Suprapubic skin (tissue), 4 donors: ENCODE results near the gene SPC25. TPM values are rescaled to one million over a fixed set of nuclear protein-coding genes. Genes with fewer than 3 reads are reported as not detected.

Source experiments
- DNase-seq, 2 donors: peaks; one replicate each; pipeline ENCODE4 v3.0.0-alpha.2; 2019; ENCODE audit warnings: low spot score in 2 of 2
- H3K27ac ChIP-seq: fragments of 200-600 bp; sonication (generic); one replicate; pipeline ENCODE4 v1.5.1; 2019
- H3K27me3 ChIP-seq: fragments of 200-600 bp; sonication (generic); one replicate; pipeline ENCODE4 v1.5.1; 2019
- H3K36me3 ChIP-seq: fragments of 200-600 bp; sonication (generic); one replicate; pipeline ENCODE4 v1.5.1; 2019
- H3K4me1 ChIP-seq: fragments of 200-600 bp; sonication (generic); one replicate; pipeline ENCODE4 v1.5.1; 2019
- H3K4me3 ChIP-seq: fragments of 200-600 bp; sonication (generic); one replicate; pipeline ENCODE4 v1.5.1; 2019; ENCODE audit warnings: mild to moderate bottlenecking
- H3K9me3 ChIP-seq: fragments of 200-600 bp; sonication (generic); one replicate; pipeline ENCODE4 v1.5.1; 2019
- EP300 ChIP-seq: sonication (generic); formaldehyde crosslinking; IDR thresholded peaks from one replicate; pipeline ENCODE4 v1.6.1; 2017; ENCODE audit warnings: antibody characterized with exemption
- POLR2A ChIP-seq, 2 donors: fragments of 450-650 bp; IDR thresholded peaks; one replicate each; pipeline ENCODE4 v1.6.1; 2017; ENCODE audit warnings: antibody characterized with exemption in 2 of 2, mild to moderate bottlenecking in 2 of 2, moderate library complexity in 2 of 2
- POLR2AphosphoS5 ChIP-seq, 3 donors: sonication (generic); formaldehyde crosslinking; IDR thresholded peaks; one replicate each; pipeline ENCODE4 v1.6.1; 2017; ENCODE audit warnings: antibody characterized with exemption in 3 of 3
- WGBS: methylation state at CpG from one replicate; pipeline ENCODE4 v1.1.5; 2018; 5-methylcytosine and 5-hydroxymethylcytosine counted together
- total RNA-seq, 4 donors: library from RNA; depleted of rRNA; stranded (reverse); fragments of >200 nt; gene quantifications; one replicate each; pipeline ENCODE4 v1.1.0, GENCODE V29; 2016
- TF ChIP-seq, protein P1 (sequence below), 2 donors: fragments of 200-600 bp in 1 of 2; fragments of 450-650 bp in 1 of 2; sonication (generic) in 1 of 2; IDR thresholded peaks; one replicate each; pipeline ENCODE4 v1.5.1; 2016 to 2019; ENCODE audit warnings: antibody characterized with exemption in 2 of 2, mild to moderate bottlenecking in 1 of 2, moderate library complexity in 1 of 2

Gene SPC25
- total RNA-seq, 4 donors from 2014 or later, result 0.62 to 4.3 (median 1.2) TPM; not detected in 1

DNA sequence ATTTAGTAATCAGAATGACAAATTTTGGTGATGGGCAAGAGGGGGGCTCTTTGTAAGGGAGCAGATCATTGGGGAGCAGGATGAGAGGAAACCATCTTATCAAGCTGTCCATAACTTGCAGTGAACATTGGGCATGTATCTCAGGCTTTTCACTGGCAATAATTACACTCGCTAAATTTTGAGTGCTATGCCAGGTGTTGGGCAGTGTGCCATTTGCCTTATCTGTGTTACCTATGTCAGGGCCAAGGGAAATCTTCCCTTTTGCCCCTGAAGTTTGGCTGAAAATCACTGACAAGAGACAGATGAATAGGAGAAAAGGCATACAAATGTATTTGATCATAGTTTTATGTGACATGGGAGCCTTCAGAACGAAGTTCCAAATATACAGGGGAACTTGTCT, 48.8 kb downstream of the SPC25 start:
- Histone ChIP-seq H3K4me3 (no peak overlapping the region), H3K27ac (no peak overlapping the region)

DNA sequence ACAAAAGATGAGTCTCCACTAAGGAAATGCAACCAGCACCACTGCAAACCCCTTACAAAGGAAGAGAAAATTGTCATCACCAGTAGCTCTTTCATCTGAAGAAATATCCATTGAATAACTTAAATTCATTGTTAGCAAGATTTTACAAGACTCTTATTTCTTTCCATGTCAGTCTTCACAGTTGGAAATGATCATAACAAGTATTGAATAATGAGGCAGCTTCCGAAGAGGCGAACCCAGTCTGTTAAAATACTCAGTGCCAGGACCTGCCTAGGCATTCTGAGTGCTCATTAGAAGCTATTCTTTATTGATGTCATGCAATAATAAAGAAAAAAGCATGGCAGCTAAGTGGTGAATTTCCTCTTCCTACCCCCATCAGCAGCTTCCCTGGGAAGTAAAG, 54.3 kb downstream of the SPC25 start:
- TF ChIP-seq POLR2A (IDR thresholded peaks at IDR 0.05), result no peak
- TF ChIP-seq EP300, result no peak
- TF ChIP-seq, protein P1, sequence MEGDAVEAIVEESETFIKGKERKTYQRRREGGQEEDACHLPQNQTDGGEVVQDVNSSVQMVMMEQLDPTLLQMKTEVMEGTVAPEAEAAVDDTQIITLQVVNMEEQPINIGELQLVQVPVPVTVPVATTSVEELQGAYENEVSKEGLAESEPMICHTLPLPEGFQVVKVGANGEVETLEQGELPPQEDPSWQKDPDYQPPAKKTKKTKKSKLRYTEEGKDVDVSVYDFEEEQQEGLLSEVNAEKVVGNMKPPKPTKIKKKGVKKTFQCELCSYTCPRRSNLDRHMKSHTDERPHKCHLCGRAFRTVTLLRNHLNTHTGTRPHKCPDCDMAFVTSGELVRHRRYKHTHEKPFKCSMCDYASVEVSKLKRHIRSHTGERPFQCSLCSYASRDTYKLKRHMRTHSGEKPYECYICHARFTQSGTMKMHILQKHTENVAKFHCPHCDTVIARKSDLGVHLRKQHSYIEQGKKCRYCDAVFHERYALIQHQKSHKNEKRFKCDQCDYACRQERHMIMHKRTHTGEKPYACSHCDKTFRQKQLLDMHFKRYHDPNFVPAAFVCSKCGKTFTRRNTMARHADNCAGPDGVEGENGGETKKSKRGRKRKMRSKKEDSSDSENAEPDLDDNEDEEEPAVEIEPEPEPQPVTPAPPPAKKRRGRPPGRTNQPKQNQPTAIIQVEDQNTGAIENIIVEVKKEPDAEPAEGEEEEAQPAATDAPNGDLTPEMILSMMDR (IDR thresholded peaks at IDR 0.05), result no peak
- no peak for TF ChIP-seq POLR2AphosphoS5 (IDR thresholded peaks at IDR 0.05)
- Histone ChIP-seq H3K36me3 (peaks cover 9% of the 10 kb centered on the region), H3K27ac (no peak overlapping the region), H3K4me3 (no peak overlapping the region), H3K4me1 (no peaks in the 10 kb centered on the region), H3K9me3 (no peaks in the 10 kb centered on the region), H3K27me3 (no peaks in the 10 kb centered on the region)
- 94% methylated on average over 2 of the region's 2 CpGs for WGBS
- no peak for DNase-seq

More for the DNA sequence above, 48.8 kb downstream of the SPC25 start:
- TF ChIP-seq POLR2A (IDR thresholded peaks at IDR 0.05), result no peak
- no peak for TF ChIP-seq POLR2AphosphoS5 (IDR thresholded peaks at IDR 0.05)
- TF ChIP-seq, protein P1 (IDR thresholded peaks at IDR 0.05), result no peak
- no peak for TF ChIP-seq EP300
- WGBS, result 53% methylated on average over 2 of the region's 2 CpGs
- H3K4me1 ChIP-seq, result no peaks in the 10 kb centered on the region
- H3K36me3 ChIP-seq, result peaks cover 5% of the 10 kb centered on the region
- H3K9me3 ChIP-seq, result no peaks in the 10 kb centered on the region
- H3K27me3 ChIP-seq, result no peaks in the 10 kb centered on the region
- DNase-seq, result no peak

DNA sequence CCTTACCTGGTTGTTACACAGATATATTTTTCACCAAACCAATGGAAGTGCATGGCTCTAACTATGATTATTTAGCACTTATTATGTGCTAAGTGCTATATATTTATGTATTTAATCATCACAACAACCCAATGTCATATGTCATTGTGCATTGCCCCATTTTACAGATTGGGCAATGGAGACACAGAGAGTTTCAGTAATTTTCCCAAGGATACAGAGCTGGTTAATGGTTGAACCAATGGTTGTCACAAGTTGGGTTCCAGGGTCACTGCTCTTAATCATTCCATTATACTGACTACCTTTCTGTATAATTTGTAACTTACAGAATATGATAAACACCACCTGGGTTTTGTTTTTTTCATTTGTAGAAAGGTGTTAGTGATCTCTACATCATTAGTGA, 58.6 kb downstream of the SPC25 start:
- H3K27me3 ChIP-seq, result no peaks in the 10 kb centered on the region
- no peak for DNase-seq
- H3K27ac ChIP-seq, result no peak overlapping the region
- peaks cover 13% of the 10 kb centered on the region for H3K36me3 ChIP-seq
- no peak overlapping the region for H3K4me3 ChIP-seq
- TF ChIP-seq EP300, result no peak
- TF ChIP-seq POLR2A (IDR thresholded peaks at IDR 0.05), result no peak
- no peak for TF ChIP-seq POLR2AphosphoS5 (IDR thresholded peaks at IDR 0.05)
- TF ChIP-seq, protein P1 (IDR thresholded peaks at IDR 0.05), result no peak
- no peaks in the 10 kb centered on the region for H3K4me1 ChIP-seq
- H3K9me3 ChIP-seq, result no peaks in the 10 kb centered on the region

DNA sequence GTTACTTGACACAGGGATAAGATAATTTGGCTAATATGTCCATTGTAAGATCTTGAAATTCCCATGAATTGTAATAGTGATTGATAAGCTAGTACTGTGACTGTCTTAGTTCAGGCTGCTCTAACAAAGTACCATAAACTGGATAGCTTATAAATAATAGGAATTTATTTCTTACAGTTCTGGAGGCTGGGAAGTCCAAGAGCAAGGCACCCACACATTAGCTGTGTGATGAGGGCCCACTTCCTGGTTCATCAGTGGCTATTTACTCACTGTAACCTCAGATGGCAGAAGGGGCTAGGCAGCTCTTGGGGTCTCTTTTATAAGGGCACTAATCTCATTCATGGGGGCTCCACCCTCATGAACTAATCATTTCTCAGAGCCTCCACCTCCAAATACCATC, 59.3 kb downstream of the SPC25 start:
- Histone ChIP-seq H3K36me3 (peaks cover 8% of the 10 kb centered on the region), H3K4me3 (no peak overlapping the region), H3K27ac (no peak overlapping the region), H3K4me1 (no peaks in the 10 kb centered on the region), H3K9me3 (no peaks in the 10 kb centered on the region), H3K27me3 (no peaks in the 10 kb centered on the region)
- no peak for TF ChIP-seq POLR2A (IDR thresholded peaks at IDR 0.05)
- TF ChIP-seq POLR2AphosphoS5 (IDR thresholded peaks at IDR 0.05), result no peak
- TF ChIP-seq, protein P1 (IDR thresholded peaks at IDR 0.05), result no peak
- no peak for TF ChIP-seq EP300
- no peak for DNase-seq

DNA sequence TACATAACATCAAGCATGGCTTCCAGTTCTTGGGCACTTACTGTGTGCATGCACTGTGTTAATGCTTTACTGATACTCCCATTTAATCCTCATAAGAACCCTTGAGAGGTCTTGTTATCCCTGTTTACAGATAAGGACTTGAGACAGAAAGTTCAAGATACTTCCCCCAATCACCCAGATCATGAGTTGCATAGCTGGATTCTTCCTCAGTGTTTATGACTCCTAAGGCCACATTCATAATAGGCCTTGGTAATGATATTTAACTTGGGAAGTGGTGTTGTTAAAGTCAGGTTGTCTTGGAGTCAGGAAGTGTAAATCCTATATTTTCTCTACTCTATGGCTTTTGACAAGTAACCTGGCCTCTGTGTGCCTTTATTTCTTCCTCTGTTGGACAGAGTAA, 65.1 kb downstream of the SPC25 start:
- Histone ChIP-seq H3K4me3 (no peak overlapping the region), H3K4me1 (no peaks in the 10 kb centered on the region), H3K27me3 (no peaks in the 10 kb centered on the region), H3K9me3 (no peaks in the 10 kb centered on the region), H3K36me3 (peaks cover 5% of the 10 kb centered on the region), H3K27ac (no peak overlapping the region)
- no peak for TF ChIP-seq POLR2AphosphoS5 (IDR thresholded peaks at IDR 0.05)
- TF ChIP-seq, protein P1 (IDR thresholded peaks at IDR 0.05), result no peak
- no peak for TF ChIP-seq EP300
- DNase-seq, result no peak
